ENCODE measurements around the gene SYCP2. TPM values are rescaled to one million over a fixed set of nuclear protein-coding genes. Genes with fewer than 3 reads are reported as not detected.

Gene SYCP2
- total RNA-seq, 1 experiment from 2014 or later = 0.88 TPM

GRCh38 chr20:59819496-59820203 is 113.8 kb downstream of the SYCP2 start:
- no peaks in the 10 kb centered on the region for H3K36me3 ChIP-seq (ENCODE audit: insufficient read depth, low read length, poor library complexity, severe bottlenecking)
- no peaks in the 10 kb centered on the region for H3K4me1 ChIP-seq (ENCODE audit: insufficient read depth, low read length, poor library complexity, severe bottlenecking)
- POLR2A ChIA-PET (ENCODE audit: low non-redundant PET) = no interaction called here
- no peaks in the 10 kb centered on the region for H3K9me3 ChIP-seq (ENCODE audit: low read depth, low read length, poor library complexity, severe bottlenecking)
- no peak overlapping the region for H3K27ac ChIP-seq (ENCODE audit: low read depth, low read length, poor library complexity, severe bottlenecking)
- no TSS peak for BruUV-seq (replicated peaks)
- H3K27me3 ChIP-seq (replicated peaks; ENCODE audit: insufficient read depth, low read depth, low read length, poor library complexity) = no peaks in the 10 kb centered on the region
- H3K4me3 ChIP-seq (ENCODE audit: low read depth, low read length, poor library complexity, severe bottlenecking) = no peak overlapping the region
- no peak for DNase-seq (ENCODE audit: low spot score)
- TF ChIP-seq EZH2 (IDR thresholded peaks at IDR 0.05; ENCODE audit: borderline replicate concordance, low read depth, low read length, poor library complexity, severe bottlenecking) = no peak
- TF ChIP-seq CTCF (conservative IDR thresholded peaks at IDR 0.05; ENCODE audit: low read depth, low read length) = no peak
- CTCF ChIA-PET = no interaction called here
- intact Hi-C loops (cut with micrococcal nuclease; ENCODE audit: unreplicated experiment) = no loop called here

GRCh38 chr20:59818911-59819310 is 114.5 kb downstream of the SYCP2 start:
- no peak for DNase-seq (ENCODE audit: low spot score)
- TF ChIP-seq CTCF (conservative IDR thresholded peaks at IDR 0.05; ENCODE audit: low read depth, low read length) (no peak), EZH2 (IDR thresholded peaks at IDR 0.05; ENCODE audit: borderline replicate concordance, low read depth, low read length, poor library complexity, severe bottlenecking) (no peak)
- BruUV-seq (replicated peaks) = no TSS peak
- intact Hi-C loops (cut with micrococcal nuclease; ENCODE audit: unreplicated experiment) = no loop called here
- Histone ChIP-seq H3K27me3 (replicated peaks; ENCODE audit: insufficient read depth, low read depth, low read length, poor library complexity) (no peaks in the 10 kb centered on the region), H3K9me3 (ENCODE audit: low read depth, low read length, poor library complexity, severe bottlenecking) (no peaks in the 10 kb centered on the region), H3K4me1 (ENCODE audit: insufficient read depth, low read length, poor library complexity, severe bottlenecking) (no peaks in the 10 kb centered on the region), H3K4me3 (ENCODE audit: low read depth, low read length, poor library complexity, severe bottlenecking) (no peak overlapping the region), H3K36me3 (ENCODE audit: insufficient read depth, low read length, poor library complexity, severe bottlenecking) (no peaks in the 10 kb centered on the region), H3K27ac (ENCODE audit: low read depth, low read length, poor library complexity, severe bottlenecking) (no peak overlapping the region)
- POLR2A ChIA-PET (ENCODE audit: low non-redundant PET) = no interaction called here
- CTCF ChIA-PET = no interaction called here

- no peak overlapping the region for H3K27ac ChIP-seq (ENCODE audit: low read depth, low read length, poor library complexity, severe bottlenecking)
- no TSS peak for BruUV-seq (replicated peaks)
- H3K27me3 ChIP-seq (replicated peaks; ENCODE audit: insufficient read depth, low read depth, low read length, poor library complexity) = no peaks in the 10 kb centered on the region
- H3K4me1 ChIP-seq (ENCODE audit: insufficient read depth, low read length, poor library complexity, severe bottlenecking) = no peaks in the 10 kb centered on the region
- H3K9me3 ChIP-seq (ENCODE audit: low read depth, low read length, poor library complexity, severe bottlenecking) = no peaks in the 10 kb centered on the region
- H3K4me3 ChIP-seq (ENCODE audit: low read depth, low read length, poor library complexity, severe bottlenecking) = no peak overlapping the region
- intact Hi-C loops (cut with micrococcal nuclease; ENCODE audit: unreplicated experiment) = no loop called here
- H3K36me3 ChIP-seq (ENCODE audit: insufficient read depth, low read length, poor library complexity, severe bottlenecking) = no peaks in the 10 kb centered on the region
- ChIA-PET POLR2A (ENCODE audit: low non-redundant PET) (no interaction called here), CTCF (no interaction called here)
- no peak for DNase-seq (ENCODE audit: low spot score)
- TF ChIP-seq CTCF (conservative IDR thresholded peaks at IDR 0.05; ENCODE audit: low read depth, low read length) (no peak), EZH2 (IDR thresholded peaks at IDR 0.05; ENCODE audit: borderline replicate concordance, low read depth, low read length, poor library complexity, severe bottlenecking) (no peak)
Measured at GRCh38 chr20:59817846-59818615, 115.4 kb downstream of the SYCP2 start.

Measured in A673 (cell line).